Stimulated activated CD8-positive, alpha-beta memory T cell treated with anti-CD3 and anti-CD28 coated beads, Interleukin-4, amount 100 ng/mL, for 24 hours (primary cell): ENCODE results near the gene MYZAP.

Source experiments
- DNase-seq: peaks from one replicate; pipeline ENCODE4 v3.0.0-alpha.2; 2020; ENCODE audit warnings: low read depth

Gene MYZAP

DNA sequence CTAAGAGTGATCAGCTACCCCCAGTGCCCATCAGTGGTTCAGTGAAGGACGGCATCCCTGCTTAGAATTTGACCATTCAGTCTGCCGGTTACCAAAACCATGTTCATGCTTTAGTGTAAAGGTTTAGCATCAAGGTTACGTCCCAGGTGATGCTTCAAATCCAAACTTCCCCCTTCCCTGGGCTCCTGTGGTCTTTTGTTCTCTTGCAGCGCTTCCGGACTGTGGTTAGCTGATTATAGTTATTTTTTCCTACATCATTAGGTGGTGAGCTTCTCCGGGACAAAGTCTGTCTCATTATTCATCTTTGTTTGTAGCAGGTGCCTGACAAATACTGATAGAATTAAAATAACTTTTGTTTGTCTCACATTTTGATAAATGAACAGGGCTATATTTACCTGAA lies 28.3 kb upstream of the MYZAP start:
- no peak for DNase-seq

DNA sequence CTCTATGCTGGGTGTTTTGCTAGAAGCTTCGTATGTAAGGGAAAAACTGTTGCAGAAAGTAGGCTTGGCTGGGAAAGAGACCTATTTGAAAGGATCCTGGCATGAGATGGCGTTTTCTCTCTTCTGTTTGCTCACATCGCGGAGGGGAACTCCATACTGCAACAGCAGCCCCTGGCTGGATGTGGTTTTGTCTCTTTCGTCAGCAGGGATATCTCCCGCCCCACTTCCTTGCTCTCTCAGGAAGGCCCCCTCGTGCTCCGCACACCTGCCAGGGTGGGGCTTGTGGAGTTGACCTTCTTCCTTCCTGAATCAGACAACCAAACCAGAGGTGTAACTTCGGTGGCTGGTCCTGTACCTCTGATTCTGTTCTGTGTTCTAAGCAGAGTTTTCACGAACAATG lies 26.4 kb upstream of the MYZAP start:
- DNase-seq = no peak

DNA sequence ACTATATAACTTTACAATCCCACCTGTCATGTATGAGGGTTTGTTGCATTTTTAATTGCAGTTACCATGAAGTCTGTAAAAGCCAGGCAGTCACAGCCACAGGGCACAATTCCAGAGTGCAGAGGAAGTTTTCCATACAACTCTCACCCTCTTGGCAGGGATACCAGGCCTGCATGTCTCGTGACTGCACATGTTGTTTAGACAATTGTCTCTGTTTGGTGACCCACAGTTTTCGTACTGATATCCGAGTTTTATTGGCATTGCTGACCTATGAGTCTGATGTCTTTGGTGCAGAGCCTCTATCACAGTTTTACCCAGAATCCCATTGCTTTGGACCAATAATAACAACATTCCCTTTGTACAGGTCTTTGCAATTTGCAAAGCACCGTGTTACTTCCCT lies 24.9 kb upstream of the MYZAP start:
- no peak for DNase-seq

DNA sequence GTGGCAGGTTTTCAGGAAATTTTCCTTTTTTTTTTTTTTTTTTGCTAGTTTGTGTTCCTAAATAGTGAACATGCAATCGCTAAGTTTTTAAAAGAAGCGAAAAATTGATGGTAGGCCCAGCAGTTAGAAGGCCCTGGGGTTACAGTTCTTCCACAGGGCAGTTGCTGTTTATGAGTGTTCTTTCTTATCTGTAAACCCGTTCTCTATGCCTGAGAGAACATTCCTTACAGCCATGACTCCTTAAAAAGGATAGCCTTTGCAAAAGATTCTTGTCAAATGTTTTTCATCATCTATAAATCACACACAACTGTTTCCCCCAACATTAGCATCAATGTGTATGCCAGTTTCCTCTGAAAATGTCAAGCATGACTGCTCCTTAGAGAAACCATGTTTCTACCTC lies 23.8 kb upstream of the MYZAP start:
- no peak for DNase-seq

DNA sequence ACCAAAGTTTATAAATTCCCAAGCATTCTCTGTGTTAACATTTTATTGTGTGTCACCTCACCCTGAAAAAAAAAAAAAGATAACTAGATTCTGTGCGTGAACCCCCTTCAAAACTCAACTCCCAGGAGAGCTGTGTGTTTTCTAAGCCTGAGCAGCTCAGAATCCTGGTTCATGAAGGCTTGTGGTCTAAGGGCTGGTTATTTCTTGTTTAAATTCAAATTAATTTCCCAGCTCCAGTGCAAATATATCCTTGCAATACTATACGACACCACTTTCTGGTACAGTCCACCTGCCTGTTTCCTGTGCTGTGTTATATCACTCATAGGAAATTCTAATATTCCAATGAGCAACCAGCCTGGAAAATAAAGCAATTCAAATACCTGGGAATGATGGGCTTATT lies 23.4 kb upstream of the MYZAP start:
- DNase-seq = no peak

DNA sequence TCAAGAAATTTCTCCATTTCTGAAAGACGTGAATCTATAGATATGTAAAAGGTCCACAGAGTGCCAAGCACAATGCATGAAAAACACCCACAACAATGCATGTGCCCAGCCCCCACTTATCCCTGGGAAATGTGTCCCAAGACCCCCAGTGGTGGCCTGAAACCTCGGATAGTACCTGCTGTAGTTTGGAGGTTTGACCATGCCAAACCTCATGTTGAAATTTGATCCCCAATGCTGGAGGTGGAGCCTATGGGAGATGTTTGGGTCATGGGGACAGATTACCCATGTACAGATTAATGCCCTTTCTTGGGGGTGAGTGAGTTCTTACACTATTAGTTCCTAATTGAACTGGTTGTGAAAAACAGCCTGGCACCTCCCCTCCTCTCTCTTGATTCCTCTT lies 21.4 kb upstream of the MYZAP start:
- no peak for DNase-seq

DNA sequence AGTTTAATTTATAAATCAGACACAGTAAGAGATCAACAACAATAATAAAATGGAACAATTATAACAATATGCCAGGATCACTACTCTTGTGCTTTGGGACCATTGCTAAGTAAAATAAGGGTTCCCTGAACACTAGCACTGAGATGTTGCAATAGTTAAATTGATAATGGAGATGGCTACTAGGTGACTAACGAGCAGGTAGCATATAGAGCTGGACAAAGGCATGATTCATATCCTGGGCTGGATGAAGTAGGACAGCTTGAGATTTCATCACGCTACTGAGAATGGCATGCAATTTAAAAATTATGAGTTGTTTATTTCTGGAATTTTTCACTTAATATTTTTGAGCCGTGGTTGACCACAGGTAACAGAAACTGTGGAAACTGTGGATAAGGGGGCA lies 20.7 kb upstream of the MYZAP start:
- DNase-seq = no peak

DNA sequence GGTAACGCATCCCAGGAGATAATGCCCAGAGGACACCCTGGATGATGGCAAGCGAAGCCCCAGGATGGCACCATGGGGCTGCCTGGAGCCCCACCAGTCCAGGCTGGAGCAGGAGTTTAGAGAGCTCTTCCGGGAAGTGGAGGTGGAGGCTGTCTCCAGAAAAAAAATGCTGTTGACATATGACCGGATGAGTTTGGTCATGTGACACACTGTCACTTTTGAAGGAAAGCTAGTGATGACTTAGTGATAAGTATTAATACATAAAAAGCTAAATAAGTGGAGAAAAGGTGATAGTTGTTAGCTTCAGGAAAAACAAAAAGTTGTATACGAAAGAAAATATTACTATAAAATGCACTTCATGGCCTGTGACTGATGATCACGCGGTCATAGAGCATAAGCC lies 20.0 kb upstream of the MYZAP start:
- no peak for DNase-seq

DNA sequence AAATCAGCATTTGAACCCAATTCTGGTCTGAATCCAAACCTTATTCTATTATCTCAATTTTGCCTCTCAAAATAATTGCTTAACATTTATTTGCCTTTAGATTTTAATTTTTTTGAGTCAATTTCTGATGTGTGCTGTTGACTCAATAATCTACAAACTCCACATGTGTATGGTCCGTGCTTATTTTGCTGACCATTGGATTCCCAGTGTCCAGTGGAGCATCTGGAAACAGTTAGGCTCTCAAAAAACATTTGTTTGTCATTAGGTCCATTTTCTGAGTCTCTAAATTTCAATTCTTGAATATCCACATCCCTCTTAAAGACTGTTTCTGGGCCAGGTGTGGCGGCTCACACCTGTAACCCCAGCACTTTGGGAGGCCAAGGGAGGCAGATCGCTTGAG lies 19.2 kb upstream of the MYZAP start:
- no peak for DNase-seq

DNA sequence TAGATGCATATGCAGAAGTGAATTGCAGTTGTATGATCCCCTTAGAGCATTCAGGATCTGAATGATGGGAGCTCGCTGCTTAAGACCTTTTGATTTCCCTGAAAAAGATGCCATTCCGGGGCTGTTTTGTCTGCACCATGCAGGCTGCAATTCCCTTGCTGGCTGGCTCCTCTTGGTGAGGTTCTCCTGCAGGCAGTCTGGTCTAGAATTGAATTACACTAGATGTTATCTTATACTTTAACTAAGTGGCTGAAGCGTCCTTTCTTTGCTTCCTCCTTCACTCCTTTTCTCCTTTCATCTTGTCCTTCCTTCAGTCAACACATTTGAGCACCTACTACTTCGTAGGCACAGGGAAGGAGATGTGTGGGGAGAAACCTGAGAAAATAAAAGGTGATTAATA lies 18.6 kb upstream of the MYZAP start:
- no peak for DNase-seq

DNA sequence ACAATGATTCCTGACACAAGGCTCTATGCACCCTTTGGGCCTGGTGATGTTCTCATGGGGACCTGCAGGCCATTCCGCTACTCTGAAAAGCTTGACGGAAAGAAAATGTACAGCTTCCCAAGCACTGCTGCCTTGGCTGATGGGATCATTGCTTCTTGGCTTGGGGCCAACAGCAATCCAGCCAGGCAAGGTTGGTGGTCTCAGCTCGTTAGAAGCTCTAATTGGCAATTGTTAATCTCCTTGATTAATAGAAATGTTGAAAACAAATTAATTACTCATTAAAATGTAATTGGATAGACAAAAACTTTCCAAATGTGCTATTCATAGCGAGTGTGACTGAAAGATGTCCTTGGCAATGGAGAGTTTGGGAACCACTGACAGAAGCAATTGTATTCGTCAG lies 16.3 kb upstream of the MYZAP start:
- no peak for DNase-seq

DNA sequence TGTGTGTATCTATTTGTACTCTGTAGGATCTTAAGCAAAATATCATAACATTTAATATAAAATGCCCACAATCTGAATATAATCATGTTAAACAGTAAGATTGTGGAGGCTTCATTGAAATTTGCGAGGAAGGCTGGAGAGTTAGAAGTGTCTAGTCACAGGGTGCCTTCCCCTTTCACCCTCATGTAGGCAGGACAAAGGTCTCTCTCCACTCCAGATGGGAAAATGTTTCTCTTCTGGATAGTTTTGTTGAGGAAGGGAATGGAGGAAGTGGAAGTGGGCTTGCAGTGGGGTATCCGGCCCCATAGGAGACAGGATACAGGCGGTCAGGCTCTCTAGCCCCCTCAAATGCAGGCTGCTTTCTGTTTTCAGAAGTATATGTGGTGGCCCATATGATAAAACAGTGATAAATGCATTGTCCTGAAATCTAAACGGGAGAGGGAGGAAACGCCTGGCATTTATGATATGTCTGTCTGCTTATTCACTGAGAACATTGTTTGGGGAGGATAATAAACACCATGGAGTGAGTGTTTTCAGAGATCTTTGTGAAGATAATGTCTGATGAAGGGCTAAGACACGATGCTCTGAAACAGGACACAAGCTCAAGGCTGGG lies 13.3 kb upstream of the MYZAP start:
- no peak for DNase-seq

DNA sequence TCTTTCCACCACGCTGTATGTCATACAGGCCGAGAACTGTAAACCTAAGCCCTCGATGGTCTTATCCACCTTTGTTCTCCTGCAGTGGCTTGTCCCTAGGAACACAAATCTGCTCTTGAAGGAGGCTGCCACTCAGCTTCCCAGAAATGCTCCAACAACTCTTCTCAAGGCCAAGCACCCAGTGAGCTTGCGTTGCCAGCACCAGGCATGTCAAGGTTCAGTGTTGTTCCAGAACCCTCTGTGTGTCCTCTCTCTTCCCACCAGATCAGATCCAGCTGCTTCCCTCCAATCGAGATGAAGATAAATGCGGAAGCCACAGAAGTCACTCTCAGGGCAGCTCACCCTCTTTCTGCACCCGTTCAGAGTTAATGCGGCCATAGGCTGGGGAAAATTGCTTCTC lies 11.3 kb upstream of the MYZAP start:
- DNase-seq = no peak

DNA sequence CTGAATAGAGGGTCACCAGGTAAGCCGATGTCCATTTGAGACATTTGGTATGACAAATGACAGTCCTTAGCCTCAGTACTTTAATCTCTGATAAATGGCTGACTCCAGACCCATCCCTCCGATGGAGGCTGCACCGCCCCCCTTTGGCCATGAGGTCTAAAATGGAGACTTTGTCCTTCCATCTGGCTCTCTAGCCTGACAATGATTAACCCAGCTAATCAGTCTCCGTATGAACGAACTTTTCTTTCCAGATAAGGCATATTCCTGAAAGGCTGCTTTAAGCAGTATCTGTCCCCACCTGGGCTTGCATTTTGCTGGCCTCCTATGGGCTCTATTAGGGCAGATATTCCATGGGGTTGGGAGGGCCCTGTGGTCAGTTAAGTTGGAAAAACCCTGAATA lies 10.8 kb upstream of the MYZAP start:
- no peak for DNase-seq

DNA sequence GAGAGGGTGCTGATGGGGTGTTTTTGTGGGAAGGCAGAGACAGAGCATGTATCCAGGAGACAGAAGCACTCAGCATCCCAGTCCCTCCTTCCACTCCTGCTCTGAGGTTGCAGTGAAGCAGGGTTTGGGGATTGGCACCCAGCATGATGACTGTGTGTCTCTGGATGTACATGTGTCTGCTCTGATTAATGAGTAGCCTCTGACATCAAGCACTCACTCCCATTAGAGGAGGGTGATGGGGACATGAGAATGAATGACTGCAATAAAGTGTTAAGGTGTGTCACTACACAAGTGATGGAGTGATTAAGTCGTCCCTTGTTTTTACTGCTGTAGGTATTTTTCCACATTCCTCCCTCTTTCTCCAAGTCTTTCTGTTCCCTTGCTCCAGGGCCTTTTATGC lies 9.6 kb upstream of the MYZAP start:
- DNase-seq = no peak

DNA sequence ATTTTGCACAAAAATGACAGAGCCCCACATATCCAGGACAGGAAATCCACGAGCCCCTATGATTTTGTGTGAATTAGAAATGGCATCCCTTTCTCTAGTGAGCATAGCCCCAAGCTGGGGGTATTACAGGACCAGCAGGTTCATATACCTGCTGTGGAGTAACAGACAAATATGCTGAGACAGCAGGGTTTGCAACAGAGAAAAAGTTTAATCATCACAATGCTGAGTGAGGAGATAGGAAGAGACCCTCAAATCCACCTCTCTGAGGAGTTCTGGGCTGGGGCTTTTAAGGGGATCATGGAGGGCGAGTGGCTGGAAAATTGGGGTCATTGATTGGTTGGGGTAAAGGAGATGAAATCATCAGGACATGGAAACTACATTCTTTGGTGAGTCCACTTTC lies 8.4 kb upstream of the MYZAP start:
- no peak for DNase-seq

DNA sequence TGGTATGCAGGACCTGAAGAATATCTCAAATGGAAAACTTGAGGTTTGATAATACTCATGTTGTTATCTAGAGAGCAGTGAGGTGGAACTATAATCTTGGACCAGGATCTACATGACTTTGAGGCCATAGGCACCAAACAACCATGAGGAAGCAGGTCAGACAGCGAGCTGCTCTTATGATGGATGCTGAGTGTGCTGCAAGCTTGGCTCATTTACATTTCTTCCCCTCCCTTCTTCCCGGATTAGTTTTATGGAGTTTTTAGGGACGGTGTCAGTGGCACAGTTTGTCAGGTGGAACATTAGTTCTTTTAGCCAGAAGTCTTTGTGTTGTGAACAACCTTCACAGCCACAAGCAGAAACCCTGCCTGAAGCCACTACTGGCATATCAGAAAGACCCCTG lies 8.0 kb upstream of the MYZAP start:
- no peak for DNase-seq

DNA sequence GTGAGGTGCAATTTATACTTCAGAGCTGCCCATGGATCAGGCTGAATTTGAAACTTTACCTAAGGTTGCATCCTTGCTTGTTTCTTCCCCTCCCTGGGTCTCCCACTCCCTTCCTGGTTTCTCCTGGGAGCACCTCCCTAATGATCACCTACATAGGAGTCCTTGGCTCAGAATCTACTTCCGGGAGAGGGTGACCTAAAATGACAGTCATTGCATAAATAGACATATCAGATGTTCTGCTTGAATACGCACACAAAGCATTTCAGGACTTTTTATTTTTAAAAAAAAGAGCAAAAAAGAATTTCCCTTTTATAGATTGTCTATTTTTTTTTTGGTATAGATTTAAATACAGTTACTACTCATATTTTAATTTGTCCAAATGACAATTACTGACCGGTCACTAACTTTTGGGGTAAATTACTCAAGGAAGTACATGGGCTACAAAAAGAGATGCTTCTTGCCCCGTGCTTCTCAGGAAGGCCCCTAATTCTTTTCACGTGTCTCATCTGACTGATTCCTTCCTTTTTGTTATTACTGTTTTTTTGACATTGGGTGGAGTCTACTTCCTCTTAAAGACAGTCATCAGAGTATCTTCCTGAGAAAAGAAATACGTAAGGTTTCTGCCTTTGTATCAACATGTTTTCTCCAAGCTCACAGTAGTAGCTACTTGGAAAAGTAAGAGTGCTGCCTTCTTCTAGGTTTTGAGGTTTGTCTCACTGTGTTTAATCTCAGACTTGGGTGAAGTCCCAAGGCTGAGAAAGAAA lies 4.9 kb upstream of the MYZAP start:
- no peak for DNase-seq

DNA sequence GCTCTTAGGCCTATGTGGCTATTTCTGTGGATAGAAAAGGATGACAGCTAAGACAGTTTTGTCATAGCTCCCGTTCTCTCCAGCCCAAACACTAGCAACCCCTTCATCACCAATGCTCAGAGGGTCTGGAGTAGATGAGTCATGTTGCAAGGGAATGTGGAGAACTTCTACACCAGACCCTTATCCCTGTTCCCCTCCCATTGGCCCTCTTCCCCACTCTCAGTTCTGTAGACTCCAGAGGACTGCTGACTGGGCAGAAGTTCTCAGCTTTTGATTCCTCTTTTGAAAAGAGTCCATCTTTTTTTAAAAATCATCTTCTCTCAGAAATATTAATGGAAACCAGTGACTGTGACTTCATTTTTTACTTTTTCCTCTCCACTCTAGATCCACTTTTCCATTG lies 2.4 kb upstream of the MYZAP start:
- DNase-seq = no peak

DNA sequence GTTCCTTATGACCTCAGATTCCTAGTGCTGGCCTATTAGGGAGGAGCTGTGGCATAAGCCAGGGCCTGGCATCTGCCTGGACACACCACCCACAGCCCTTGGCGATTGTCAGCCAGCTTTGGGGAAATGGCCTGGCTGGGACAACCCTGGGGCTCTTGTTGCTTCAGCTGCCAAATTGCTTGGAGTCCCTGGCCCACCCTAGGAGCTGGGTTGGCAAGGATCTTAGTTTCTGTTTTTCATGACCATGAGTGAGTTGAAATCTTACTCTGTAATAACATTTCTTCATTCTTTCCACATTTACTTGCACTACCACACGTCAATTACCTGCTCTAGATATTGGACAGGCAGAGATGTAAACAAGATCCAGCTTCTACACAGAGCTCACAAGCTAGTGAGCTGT lies 1.9 kb upstream of the MYZAP start:
- DNase-seq = no peak

DNA sequence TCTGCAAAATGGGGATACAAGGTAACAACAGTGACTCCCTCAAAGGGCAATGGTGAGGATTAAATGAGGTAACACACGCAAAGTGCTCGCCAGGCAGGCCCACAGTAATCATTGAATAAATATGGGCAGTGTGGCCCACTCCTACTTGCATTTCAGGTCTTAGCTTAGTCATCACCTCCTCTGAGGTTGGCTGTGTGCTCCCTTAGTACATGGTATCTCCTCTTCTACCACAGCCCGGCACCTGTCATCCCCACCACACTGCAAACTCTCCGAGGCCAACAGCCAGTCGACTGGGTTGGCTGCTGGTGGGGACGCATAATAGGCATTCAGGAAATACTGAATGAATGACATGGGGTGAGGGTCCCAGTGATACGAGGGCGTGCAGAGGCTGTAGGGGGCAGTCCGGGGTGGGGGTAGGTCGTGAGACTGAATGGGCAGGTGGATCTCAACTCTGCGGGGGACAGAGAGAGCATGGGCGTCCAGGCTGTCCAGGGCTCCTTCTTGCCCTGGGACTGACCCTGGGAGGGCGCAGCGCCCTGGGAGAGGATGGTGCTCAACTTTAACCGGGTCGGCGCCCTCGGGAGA lies 375 bp upstream of the MYZAP start:
- DNase-seq = no peak

DNA sequence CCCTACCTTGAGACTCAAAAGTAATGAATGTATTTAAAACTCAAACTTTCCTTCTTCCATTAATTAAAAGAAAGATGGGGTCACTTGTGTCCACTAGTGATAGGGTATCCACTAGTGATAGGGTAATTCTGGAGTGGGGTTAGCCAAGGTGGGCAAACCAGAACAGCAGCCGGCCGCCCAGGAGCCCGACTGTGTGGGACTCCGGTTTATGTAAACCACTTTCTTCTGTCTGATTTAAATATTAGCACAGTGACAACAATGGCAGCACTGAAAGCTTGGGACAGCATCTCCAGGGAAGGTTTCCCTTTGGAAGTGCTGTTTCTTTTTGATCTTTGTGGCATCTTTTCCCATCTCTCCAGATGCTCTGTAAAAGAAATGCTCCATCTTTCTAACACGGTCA lies 722 bp downstream of the MYZAP start:
- DNase-seq = no peak

DNA sequence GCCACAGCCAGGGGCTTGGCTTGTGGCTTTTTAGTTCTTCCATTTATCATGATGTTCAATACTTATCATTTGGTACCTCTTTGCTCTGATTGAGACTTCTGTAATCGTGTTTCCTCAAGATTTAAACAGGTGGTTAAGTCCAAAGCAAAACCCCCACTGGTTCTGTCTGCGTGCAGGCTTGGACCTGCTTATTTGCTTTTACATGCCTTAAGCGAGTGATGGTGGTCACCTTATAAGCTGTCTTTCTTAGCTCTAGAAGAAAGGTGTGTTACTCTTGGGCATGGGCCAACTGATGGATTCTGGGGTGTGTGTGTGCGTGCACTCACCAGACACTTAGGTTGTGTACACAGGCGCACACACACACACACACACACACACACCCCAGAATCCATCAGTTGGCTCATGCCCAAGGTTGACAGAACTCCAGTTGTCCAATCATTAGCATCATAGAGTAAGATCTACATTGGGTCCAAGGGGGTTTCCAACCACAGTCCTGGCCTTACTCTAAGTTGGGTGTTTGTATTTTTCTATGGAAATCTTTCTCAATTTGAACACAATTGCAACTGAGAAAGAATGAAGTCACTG lies 1.2 kb downstream of the MYZAP start:
- DNase-seq = no peak

DNA sequence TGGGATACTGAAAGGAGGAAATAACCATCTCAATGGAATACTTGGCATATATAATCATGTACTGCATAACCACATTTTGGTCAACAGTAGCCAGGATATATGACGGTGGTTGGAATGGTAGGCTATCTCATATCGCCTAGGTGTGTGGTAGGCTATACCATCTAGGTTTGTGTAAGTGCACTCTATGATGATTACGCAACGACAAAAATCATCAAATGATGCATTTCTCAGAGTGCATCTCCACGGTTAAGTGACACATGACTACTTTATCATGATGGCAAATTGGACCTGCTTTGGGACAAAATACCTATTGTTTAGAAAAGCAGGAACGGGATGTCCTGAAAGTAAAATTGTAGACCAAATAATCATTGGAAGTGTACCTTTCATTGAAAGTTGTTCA lies 2.8 kb downstream of the MYZAP start:
- no peak for DNase-seq
